MM.1S (cell line): Measurements from ENCODE around the gene MST1.

ENCODE experiments used
- DNase-seq: peaks from one replicate; pipeline ENCODE4 v3.0.0-alpha.2; 2015
- H2AFZ ChIP-seq: fragments of 300-600 bp; sonication (generic); 2 replicates; pipeline ENCODE4 v1.6.0; 2016; ENCODE audit warnings: antibody characterized with exemption, low read length
- H3F3A ChIP-seq: fragments of 300-600 bp; sonication (generic); 2 replicates; pipeline ENCODE4 v1.6.1; 2016; ENCODE audit warnings: mild to moderate bottlenecking, antibody characterized with exemption, low read length, moderate library complexity, mixed read lengths; ENCODE audit not compliant: insufficient read depth
- H3K27ac ChIP-seq: fragments of 300-600 bp; sonication (generic); 2 replicates; pipeline ENCODE4 v1.5.1; 2016; ENCODE audit warnings: mild to moderate bottlenecking, low read length
- H3K27me3 ChIP-seq: fragments of 300-600 bp; sonication (generic); replicated peaks from 2 replicates; pipeline ENCODE4 v1.6.0; 2016; ENCODE audit warnings: low read length; ENCODE audit not compliant: insufficient read depth
- H3K36me3 ChIP-seq: fragments of 300-600 bp; sonication (generic); replicated peaks from 2 replicates; pipeline ENCODE4 v1.6.1; 2016; ENCODE audit warnings: mild to moderate bottlenecking, low read length, mixed read lengths; ENCODE audit not compliant: insufficient read depth
- H3K4me1 ChIP-seq: fragments of 300-600 bp; sonication (generic); 2 replicates; pipeline ENCODE4 v1.6.1; 2016; ENCODE audit warnings: low read length, mixed read lengths
- H3K4me2 ChIP-seq: fragments of 300-600 bp; sonication (generic); 2 replicates; pipeline ENCODE4 v1.6.0; 2016; ENCODE audit warnings: low read depth, low read length
- H3K4me3 ChIP-seq: fragments of 300-600 bp; sonication (generic); 2 replicates; pipeline ENCODE4 v1.5.1; 2016; ENCODE audit warnings: low read length, mixed read lengths
- H3K79me2 ChIP-seq: fragments of 300-600 bp; sonication (generic); 2 replicates; pipeline ENCODE4 v1.6.1; 2016; ENCODE audit warnings: mixed run types, low read length, mixed read lengths
- H3K9ac ChIP-seq: fragments of 300-600 bp; sonication (generic); 2 replicates; pipeline ENCODE4 v1.6.1; 2016; ENCODE audit warnings: low read length, mixed read lengths
- H3K9me2 ChIP-seq: fragments of 300-600 bp; sonication (generic); replicated peaks from 2 replicates; pipeline ENCODE4 v1.6.1; 2016; ENCODE audit warnings: mild to moderate bottlenecking, low read length, mixed read lengths; ENCODE audit not compliant: insufficient read depth
- H3K9me3 ChIP-seq: fragments of 300-600 bp; sonication (generic); replicated peaks from 2 replicates; pipeline ENCODE4 v1.6.1; 2016; ENCODE audit warnings: mild to moderate bottlenecking, low read length, mixed read lengths; ENCODE audit not compliant: insufficient read depth
- H4K20me1 ChIP-seq: fragments of 300-600 bp; sonication (generic); 2 replicates; pipeline ENCODE4 v1.6.1; 2016; ENCODE audit warnings: mild to moderate bottlenecking, low read length, moderate library complexity, mixed read lengths; ENCODE audit not compliant: insufficient read depth
- CTCF ChIP-seq: fragments of 300-600 bp; sonication (generic); IDR thresholded peaks from 2 replicates; pipeline ENCODE4 v1.5.1; 2016; ENCODE audit warnings: antibody characterized with exemption, low read length, mixed read lengths
- EZH2 ChIP-seq: fragments of 300-600 bp; sonication (generic); optimal IDR thresholded peaks from 2 replicates; pipeline ENCODE3; 2017; ENCODE audit warnings: low read depth, mild to moderate bottlenecking, antibody characterized with exemption, low read length, mixed read lengths
- EZH2phosphoT487 ChIP-seq: fragments of 300-600 bp; sonication (generic); IDR thresholded peaks from 2 replicates; pipeline ENCODE4 v1.6.1; 2018; ENCODE audit warnings: antibody characterized with exemption, low read length

The MST1 gene

GRCh38 chr3:49683162-49683561 lies 6.1 kb downstream of the MST1 start:
- no peaks in the 10 kb centered on the region for H3K36me3 ChIP-seq
- H3K27me3 ChIP-seq: no peaks in the 10 kb centered on the region
- H2AFZ ChIP-seq: no peak overlapping the region
- no peak overlapping the region for H3K9ac ChIP-seq
- H3K9me3 ChIP-seq: no peaks in the 10 kb centered on the region
- H3K4me3 ChIP-seq: no peak overlapping the region
- H3K79me2 ChIP-seq: no peaks in the 10 kb centered on the region
- no peak overlapping the region for H3K27ac ChIP-seq
- H3K4me1 ChIP-seq: no peaks in the 10 kb centered on the region
- no peak for DNase-seq
- H3F3A ChIP-seq: no peaks in the 10 kb centered on the region
- no peak overlapping the region for H3K4me2 ChIP-seq
- H4K20me1 ChIP-seq: no peaks in the 10 kb centered on the region
- no peak for TF ChIP-seq CTCF
- TF ChIP-seq EZH2: no peak
- TF ChIP-seq EZH2phosphoT487: no peak
- no peaks in the 10 kb centered on the region for H3K9me2 ChIP-seq

GRCh38 chr3:49681543-49681942 lies 7.7 kb downstream of the MST1 start:
- no peaks in the 10 kb centered on the region for H3F3A ChIP-seq
- TF ChIP-seq EZH2phosphoT487: no peak
- no peak for TF ChIP-seq EZH2
- no peak overlapping the region for H3K4me3 ChIP-seq
- 0 out of 2 replicates have a peak, but pooled peaks cover 3% of the 10 kb centered on the region for H3K79me2 ChIP-seq
- no peak overlapping the region for H2AFZ ChIP-seq
- H3K27ac ChIP-seq: no peak overlapping the region
- no peaks in the 10 kb centered on the region for H3K27me3 ChIP-seq
- no peaks in the 10 kb centered on the region for H3K4me1 ChIP-seq
- H3K4me2 ChIP-seq: no peak overlapping the region
- H3K36me3 ChIP-seq: no peaks in the 10 kb centered on the region
- H3K9ac ChIP-seq: no peak overlapping the region
- DNase-seq: no peak
- H3K9me2 ChIP-seq: no peaks in the 10 kb centered on the region
- no peaks in the 10 kb centered on the region for H3K9me3 ChIP-seq
- no peaks in the 10 kb centered on the region for H4K20me1 ChIP-seq

- Histone ChIP-seq H3K27ac (no peak overlapping the region), H3K79me2 (peaks cover 6% of the 10 kb centered on the region; the same call in 1 of the 2 replicates), H3K4me1 (no peaks in the 10 kb centered on the region), H3K9me2 (no peaks in the 10 kb centered on the region), H3F3A (no peaks in the 10 kb centered on the region), H3K9ac (no peak overlapping the region), H3K4me2 (no peak overlapping the region), H4K20me1 (no peaks in the 10 kb centered on the region), H3K27me3 (no peaks in the 10 kb centered on the region), H3K9me3 (no peaks in the 10 kb centered on the region), H3K4me3 (no peak overlapping the region), H3K36me3 (no peaks in the 10 kb centered on the region), H2AFZ (no peak overlapping the region)
- TF ChIP-seq EZH2phosphoT487: no peak
- TF ChIP-seq EZH2: no peak
- TF ChIP-seq CTCF: no peak
- no peak for DNase-seq
Observed at GRCh38 chr3:49681232-49681522, 8.1 kb downstream of the MST1 start.

GRCh38 chr3:49680493-49681231 lies 8.6 kb downstream of the MST1 start:
- Histone ChIP-seq H3K4me3 (no peak overlapping the region), H3K79me2 (peaks cover 11% of the 10 kb centered on the region; the same call in 1 of the 2 replicates), H2AFZ (no peak overlapping the region), H3K9me3 (no peaks in the 10 kb centered on the region), H3K9ac (no peak overlapping the region), H3K27ac (no peak overlapping the region), H4K20me1 (no peaks in the 10 kb centered on the region), H3K27me3 (no peaks in the 10 kb centered on the region), H3K4me2 (no peak overlapping the region), H3K4me1 (no peaks in the 10 kb centered on the region), H3F3A (no peaks in the 10 kb centered on the region), H3K9me2 (no peaks in the 10 kb centered on the region), H3K36me3 (no peaks in the 10 kb centered on the region)
- TF ChIP-seq EZH2phosphoT487 (no peak), EZH2 (no peak), CTCF (no peak)
- DNase-seq: no peak
